Measurements from ENCODE around the gene PNMT. TPM values are rescaled to one million over a fixed set of nuclear protein-coding genes. Genes with fewer than 3 reads are reported as not detected.

The PNMT gene
- polyA plus RNA-seq, 1 donor from 2014 or later = 1.5 TPM

GRCh38 chr17:39700148-39700987 is 32.1 kb downstream of the PNMT start:
- H3F3A ChIP-seq (ENCODE audit: insufficient read depth, low read length, poor library complexity, severe bottlenecking) = no peaks in the 10 kb centered on the region

GRCh38 chr17:39701012-39701783 is 32.9 kb downstream of the PNMT start:
- Histone ChIP-seq H4K20me1 (ENCODE audit: insufficient read depth) (no peaks in the 10 kb centered on the region), H3K27me3 (ENCODE audit: insufficient read depth, low read depth, low read length) (peaks cover 15% of the 10 kb centered on the region), H3K36me3 (ENCODE audit: insufficient read depth, low read length) (no peaks in the 10 kb centered on the region), H2AFZ (ENCODE audit: low read depth, low read length) (no peak overlapping the region), H3K9me3 (ENCODE audit: low read length) (no peaks in the 10 kb centered on the region), H3K4me3 (ENCODE audit: low read length) (no peak overlapping the region), H3K4me2 (ENCODE audit: low read length) (no peak overlapping the region), H3K79me2 (replicated peaks; ENCODE audit: insufficient read depth, low read length) (no peaks in the 10 kb centered on the region), H3K9ac (ENCODE audit: low read length) (no peak overlapping the region), H3K27ac (ENCODE audit: low read length) (no peak overlapping the region), H3K9me2 (ENCODE audit: insufficient read depth, low read length) (no peaks in the 10 kb centered on the region), H3F3A (ENCODE audit: insufficient read depth, low read length, poor library complexity, severe bottlenecking) (no peaks in the 10 kb centered on the region)
- TF ChIP-seq REST (IDR thresholded peaks at IDR 0.05; ENCODE audit: borderline replicate concordance) = no peak
- TF ChIP-seq SMC3 (conservative IDR thresholded peaks at IDR 0.05; ENCODE audit: poor library complexity) = no peak
- no peak for TF ChIP-seq EZH2 (IDR thresholded peaks at IDR 0.05; ENCODE audit: borderline replicate concordance, insufficient read depth, low read length, poor library complexity, severe bottlenecking)
- no peak for TF ChIP-seq MXI1 (conservative IDR thresholded peaks at IDR 0.05; ENCODE audit: poor library complexity, severe bottlenecking)
- no peak for TF ChIP-seq CTCF (IDR thresholded peaks at IDR 0.05; ENCODE audit: poor library complexity, severe bottlenecking)
- no peak for TF ChIP-seq EP300 (conservative IDR thresholded peaks at IDR 0.05; ENCODE audit: poor library complexity, severe bottlenecking)
- no peak for TF ChIP-seq TAF1 (IDR thresholded peaks at IDR 0.05; ENCODE audit: low read depth)
- TF ChIP-seq RAD21 (conservative IDR thresholded peaks at IDR 0.05) = no peak
- TF ChIP-seq POLR2AphosphoS5 (IDR thresholded peaks at IDR 0.05) = no peak

More at GRCh38 chr17:39700148-39700987, 32.1 kb downstream of the PNMT start:
- H4K20me1 ChIP-seq (ENCODE audit: insufficient read depth) = no peaks in the 10 kb centered on the region
- TF ChIP-seq MXI1 (conservative IDR thresholded peaks at IDR 0.05; ENCODE audit: poor library complexity, severe bottlenecking) (no peak), EP300 (conservative IDR thresholded peaks at IDR 0.05; ENCODE audit: poor library complexity, severe bottlenecking) (no peak), REST (IDR thresholded peaks at IDR 0.05; ENCODE audit: borderline replicate concordance) (no peak), SMC3 (conservative IDR thresholded peaks at IDR 0.05; ENCODE audit: poor library complexity) (no peak), RAD21 (conservative IDR thresholded peaks at IDR 0.05) (no peak)
- H3K27me3 ChIP-seq (ENCODE audit: insufficient read depth, low read depth, low read length) = peaks cover 15% of the 10 kb centered on the region
- no peak overlapping the region for H2AFZ ChIP-seq (ENCODE audit: low read depth, low read length)
- H3K9me3 ChIP-seq (ENCODE audit: low read length) = no peaks in the 10 kb centered on the region
- H3K9me2 ChIP-seq (ENCODE audit: insufficient read depth, low read length) = no peaks in the 10 kb centered on the region
- H3K36me3 ChIP-seq (ENCODE audit: insufficient read depth, low read length) = no peaks in the 10 kb centered on the region
- H3K4me2 ChIP-seq (ENCODE audit: low read length) = no peak overlapping the region
- H3K79me2 ChIP-seq (replicated peaks; ENCODE audit: insufficient read depth, low read length) = no peaks in the 10 kb centered on the region
- no peak overlapping the region for H3K4me3 ChIP-seq (ENCODE audit: low read length)
- no peak overlapping the region for H3K27ac ChIP-seq (ENCODE audit: low read length)
- no peak overlapping the region for H3K9ac ChIP-seq (ENCODE audit: low read length)

Measured in neural cell (in vitro differentiated cells).